ENCODE data around the gene WDR13. TPM values are rescaled to one million over a fixed set of nuclear protein-coding genes. Genes with fewer than 3 reads are reported as not detected.

WDR13 gene
- total RNA-seq, 4 donors from 2014 or later = 71.1 to 105 (median 93.2) TPM

DNA sequence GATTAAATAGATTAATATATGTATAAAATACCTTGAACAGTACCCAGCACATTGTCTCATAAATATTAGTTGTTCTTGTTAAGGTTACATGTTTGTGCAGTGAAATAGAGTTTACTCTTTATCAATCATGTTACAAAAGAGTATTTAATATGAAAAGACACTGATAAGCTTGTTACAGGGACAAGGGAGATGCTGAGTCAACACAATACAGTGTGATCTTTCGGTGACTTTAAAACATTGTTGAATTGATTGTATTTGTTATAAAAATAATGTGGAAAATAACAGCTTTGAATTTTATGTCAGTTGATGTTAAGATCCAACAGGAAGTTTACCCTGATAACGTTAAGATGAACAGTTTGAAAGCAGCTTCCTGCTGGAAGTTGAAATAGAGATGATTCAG is 1.4 kb upstream of the WDR13 start:
- Histone ChIP-seq H3K9me3 (no peaks in the 10 kb centered on the region), H3K4me3 (no peak overlapping the region), H3K27ac (no peak overlapping the region), H3K36me3 (peaks cover 17% of the 10 kb centered on the region), H3K27me3 (no peaks in the 10 kb centered on the region), H3K4me1 (peaks cover 19% of the 10 kb centered on the region)
- DNase-seq (ENCODE audit: low spot score in 2 of 2) = no peak
- WGBS = 74% methylated on average over 2 of the region's 2 CpGs
- TF ChIP-seq EP300 (IDR thresholded peaks at IDR 0.05) = no peak
- no peak for TF ChIP-seq CTCF (IDR thresholded peaks at IDR 0.05)
- TF ChIP-seq POLR2A (IDR thresholded peaks at IDR 0.05) = no peak
- TF ChIP-seq POLR2AphosphoS5 (IDR thresholded peaks at IDR 0.05) = no peak

DNA sequence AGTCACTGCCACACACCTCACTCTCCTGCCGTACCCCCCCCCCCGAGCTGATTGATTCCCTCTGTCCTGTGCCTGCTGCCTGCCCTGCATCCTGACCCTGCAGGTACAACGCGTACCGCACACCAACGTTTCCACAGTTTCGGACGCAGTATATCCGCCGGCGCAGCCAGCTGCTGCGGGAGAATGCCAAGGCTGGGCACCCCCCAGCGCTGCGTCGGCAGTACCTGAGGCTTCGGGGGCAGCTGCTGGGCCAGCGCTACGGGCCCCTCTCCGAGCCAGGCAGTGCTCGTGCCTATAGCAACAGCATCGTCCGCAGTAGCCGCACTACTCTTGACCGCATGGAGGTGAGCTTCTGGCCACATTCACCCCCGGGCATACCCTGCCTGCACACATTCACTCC is 1.3 kb downstream of the WDR13 start:
- 85% methylated on average over 19 of the region's 25 CpGs for WGBS
- DNase-seq (ENCODE audit: low spot score in 2 of 2) = no peak
- Histone ChIP-seq H3K36me3 (peaks cover 34% of the 10 kb centered on the region), H3K27me3 (no peaks in the 10 kb centered on the region), H3K27ac (peak overlapping the region; percentile 98), H3K4me1 (peaks cover 14% of the 10 kb centered on the region), H3K9me3 (no peaks in the 10 kb centered on the region), H3K4me3 (peak overlapping the region; percentile 58)
- no peak for TF ChIP-seq POLR2A (IDR thresholded peaks at IDR 0.05)
- no peak for TF ChIP-seq CTCF (IDR thresholded peaks at IDR 0.05)
- TF ChIP-seq POLR2AphosphoS5 (IDR thresholded peaks at IDR 0.05) = no peak
- TF ChIP-seq EP300 (IDR thresholded peaks at IDR 0.05) = no peak

GRCh38 chrX:48599341-48599740 is 2.0 kb downstream of the WDR13 start:
- Histone ChIP-seq H3K9me3 (no peaks in the 10 kb centered on the region), H3K4me3 (no peak overlapping the region), H3K27me3 (no peaks in the 10 kb centered on the region), H3K4me1 (peaks cover 14% of the 10 kb centered on the region), H3K27ac (no peak overlapping the region), H3K36me3 (peaks cover 41% of the 10 kb centered on the region)
- no CpG with 5 or more reads among the region's 20 CpGs for WGBS
- no peak for DNase-seq (ENCODE audit: low spot score in 2 of 2)
- no peak for TF ChIP-seq CTCF (IDR thresholded peaks at IDR 0.05)
- TF ChIP-seq POLR2A (IDR thresholded peaks at IDR 0.05) = no peak
- no peak for TF ChIP-seq POLR2AphosphoS5 (IDR thresholded peaks at IDR 0.05)
- no peak for TF ChIP-seq EP300 (IDR thresholded peaks at IDR 0.05)

DNA sequence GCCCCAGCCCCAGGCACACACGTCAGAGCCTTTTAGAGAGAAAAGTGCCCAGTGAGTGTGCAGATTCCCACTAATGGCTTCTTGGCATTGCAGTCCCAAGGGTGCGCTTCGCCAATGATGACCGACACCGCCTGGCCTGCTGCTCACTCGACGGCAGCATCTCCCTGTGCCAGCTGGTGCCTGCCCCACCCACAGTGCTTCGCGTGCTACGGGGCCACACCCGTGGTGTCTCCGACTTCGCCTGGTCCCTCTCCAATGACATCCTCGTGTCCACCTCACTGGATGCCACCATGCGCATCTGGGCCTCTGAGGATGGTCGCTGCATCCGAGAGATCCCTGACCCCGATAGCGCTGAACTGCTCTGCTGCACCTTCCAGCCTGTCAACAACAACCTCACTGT is 2.9 kb downstream of the WDR13 start:
- no peak for DNase-seq (ENCODE audit: low spot score in 2 of 2)
- Histone ChIP-seq H3K9me3 (no peaks in the 10 kb centered on the region), H3K36me3 (peaks cover 50% of the 10 kb centered on the region), H3K27me3 (no peaks in the 10 kb centered on the region), H3K4me3 (no peak overlapping the region), H3K27ac (no peak overlapping the region), H3K4me1 (peaks cover 14% of the 10 kb centered on the region)
- WGBS = 80% methylated on average over 13 of the region's 19 CpGs
- TF ChIP-seq POLR2A (IDR thresholded peaks at IDR 0.05) (no peak), POLR2AphosphoS5 (IDR thresholded peaks at IDR 0.05) (no peak), CTCF (IDR thresholded peaks at IDR 0.05) (no peak), EP300 (IDR thresholded peaks at IDR 0.05) (no peak)

GRCh38 chrX:48601741-48602394 is 4.6 kb downstream of the WDR13 start:
- TF ChIP-seq POLR2AphosphoS5 (IDR thresholded peaks at IDR 0.05) = no peak
- TF ChIP-seq EP300 (IDR thresholded peaks at IDR 0.05) = no peak
- TF ChIP-seq CTCF (IDR thresholded peaks at IDR 0.05) = no peak
- no peak for TF ChIP-seq POLR2A (IDR thresholded peaks at IDR 0.05)
- Histone ChIP-seq H3K4me1 (peaks cover 11% of the 10 kb centered on the region), H3K27ac (no peak overlapping the region), H3K9me3 (no peaks in the 10 kb centered on the region), H3K27me3 (no peaks in the 10 kb centered on the region), H3K36me3 (peaks cover 50% of the 10 kb centered on the region), H3K4me3 (no peak overlapping the region)
- WGBS = 73% methylated on average over 7 of the region's 17 CpGs
- no peak for DNase-seq (ENCODE audit: low spot score in 2 of 2)
